Measurements from ENCODE around the gene ARHGAP44.

ARHGAP44 gene

DNA sequence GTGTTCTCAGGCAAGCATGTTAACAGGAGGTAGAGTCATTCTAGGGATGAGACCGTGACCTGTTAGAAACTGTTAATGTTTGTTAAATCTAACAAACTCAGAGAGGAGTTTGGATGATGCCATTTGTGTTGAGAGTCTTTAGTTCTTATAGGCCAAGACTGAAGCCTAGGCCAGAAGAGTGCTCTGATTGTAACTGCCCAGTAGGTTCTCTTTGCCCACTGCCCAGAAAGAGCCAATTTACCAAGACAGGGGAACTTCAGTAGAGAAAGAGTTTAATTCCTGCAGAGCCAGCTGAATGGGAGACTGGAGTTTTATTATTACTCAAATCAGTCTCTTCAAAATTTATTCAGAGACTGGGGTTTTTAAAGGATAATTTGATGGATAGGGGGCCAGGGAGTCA lies 42.5 kb downstream of the ARHGAP44 start:
- TF ChIP-seq, protein P1, sequence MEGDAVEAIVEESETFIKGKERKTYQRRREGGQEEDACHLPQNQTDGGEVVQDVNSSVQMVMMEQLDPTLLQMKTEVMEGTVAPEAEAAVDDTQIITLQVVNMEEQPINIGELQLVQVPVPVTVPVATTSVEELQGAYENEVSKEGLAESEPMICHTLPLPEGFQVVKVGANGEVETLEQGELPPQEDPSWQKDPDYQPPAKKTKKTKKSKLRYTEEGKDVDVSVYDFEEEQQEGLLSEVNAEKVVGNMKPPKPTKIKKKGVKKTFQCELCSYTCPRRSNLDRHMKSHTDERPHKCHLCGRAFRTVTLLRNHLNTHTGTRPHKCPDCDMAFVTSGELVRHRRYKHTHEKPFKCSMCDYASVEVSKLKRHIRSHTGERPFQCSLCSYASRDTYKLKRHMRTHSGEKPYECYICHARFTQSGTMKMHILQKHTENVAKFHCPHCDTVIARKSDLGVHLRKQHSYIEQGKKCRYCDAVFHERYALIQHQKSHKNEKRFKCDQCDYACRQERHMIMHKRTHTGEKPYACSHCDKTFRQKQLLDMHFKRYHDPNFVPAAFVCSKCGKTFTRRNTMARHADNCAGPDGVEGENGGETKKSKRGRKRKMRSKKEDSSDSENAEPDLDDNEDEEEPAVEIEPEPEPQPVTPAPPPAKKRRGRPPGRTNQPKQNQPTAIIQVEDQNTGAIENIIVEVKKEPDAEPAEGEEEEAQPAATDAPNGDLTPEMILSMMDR (IDR thresholded peaks at IDR 0.05; ENCODE audit: borderline replicate concordance, control extremely low read depth, extremely low read depth, insufficient read depth, missing control alignments) = no peak
- in situ Hi-C loops (cut with MboI; ENCODE audit: low sequenced_read_pairs, unreplicated experiment) = no loop called here
- DNase-seq (ENCODE audit: low spot score) = no peak

DNA sequence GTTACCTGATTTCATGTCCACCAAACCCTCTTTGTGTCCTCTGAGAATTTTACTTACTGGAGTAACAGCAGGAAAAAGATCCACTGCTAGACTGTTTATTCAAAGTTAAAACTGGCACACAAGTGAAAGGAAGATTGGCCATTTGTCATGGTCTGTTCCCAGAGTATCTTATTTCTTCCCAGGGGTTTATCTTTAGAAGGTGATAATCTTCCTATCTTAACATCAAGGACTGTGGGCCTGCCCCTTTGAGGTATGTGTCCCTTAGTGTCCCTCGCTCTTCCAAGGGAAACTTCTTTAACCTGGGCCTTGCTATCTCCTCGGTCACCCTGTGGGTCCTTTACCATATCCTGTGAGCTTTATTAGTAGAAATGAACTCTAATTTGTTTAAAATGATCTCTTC lies 49.7 kb downstream of the ARHGAP44 start:
- DNase-seq (ENCODE audit: low spot score) = no peak
- in situ Hi-C loops (cut with MboI; ENCODE audit: low sequenced_read_pairs, unreplicated experiment) = no loop called here
- TF ChIP-seq, protein P1 (IDR thresholded peaks at IDR 0.05; ENCODE audit: borderline replicate concordance, control extremely low read depth, extremely low read depth, insufficient read depth, missing control alignments) = no peak

DNA sequence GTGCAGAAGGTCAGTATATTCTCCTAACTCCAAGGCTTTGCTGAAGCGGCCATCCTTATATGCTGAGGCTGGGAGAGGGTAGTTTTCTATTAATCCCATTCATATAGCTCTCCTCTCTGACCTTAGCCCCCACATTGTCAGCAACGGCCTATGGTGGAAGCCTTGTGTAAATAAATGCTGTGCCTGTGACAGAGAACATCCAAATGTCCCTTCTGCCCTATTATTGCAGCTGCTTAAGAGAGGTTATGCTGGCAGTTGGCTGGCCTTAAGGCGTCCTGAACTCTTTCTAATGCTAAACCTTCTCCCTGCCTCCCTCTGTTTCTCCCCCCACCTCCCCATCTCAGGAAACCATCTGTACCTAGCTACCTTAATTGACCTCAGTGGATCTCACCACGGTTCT lies 53.6 kb downstream of the ARHGAP44 start:
- no peak for DNase-seq (ENCODE audit: low spot score)
- in situ Hi-C loops (cut with MboI; ENCODE audit: low sequenced_read_pairs, unreplicated experiment) = no loop called here
- TF ChIP-seq, protein P1 (IDR thresholded peaks at IDR 0.05; ENCODE audit: borderline replicate concordance, control extremely low read depth, extremely low read depth, insufficient read depth, missing control alignments) = no peak

DNA sequence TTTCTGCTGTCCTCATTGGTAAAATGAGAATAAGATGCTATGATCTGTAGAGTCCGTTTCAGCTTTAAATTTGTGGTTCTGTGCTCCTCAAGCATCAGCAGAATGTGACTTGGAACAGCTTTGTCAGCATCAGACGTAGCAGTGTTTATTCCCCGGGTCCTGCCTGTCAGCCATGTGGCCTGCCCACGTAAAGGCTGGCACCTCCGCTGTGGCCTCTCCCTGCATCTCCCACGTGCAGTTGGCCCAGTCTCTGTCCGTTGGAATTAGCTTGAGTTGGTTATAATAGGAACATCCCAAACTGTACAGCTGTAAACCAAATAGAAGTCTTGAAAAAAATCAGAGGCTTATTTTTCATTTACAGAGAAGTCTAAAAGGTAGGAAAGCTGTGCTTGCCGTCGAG lies 61.7 kb downstream of the ARHGAP44 start:
- TF ChIP-seq, protein P1 (IDR thresholded peaks at IDR 0.05; ENCODE audit: borderline replicate concordance, control extremely low read depth, extremely low read depth, insufficient read depth, missing control alignments) = no peak
- in situ Hi-C loops (cut with MboI; ENCODE audit: low sequenced_read_pairs, unreplicated experiment) = no loop called here

DNA sequence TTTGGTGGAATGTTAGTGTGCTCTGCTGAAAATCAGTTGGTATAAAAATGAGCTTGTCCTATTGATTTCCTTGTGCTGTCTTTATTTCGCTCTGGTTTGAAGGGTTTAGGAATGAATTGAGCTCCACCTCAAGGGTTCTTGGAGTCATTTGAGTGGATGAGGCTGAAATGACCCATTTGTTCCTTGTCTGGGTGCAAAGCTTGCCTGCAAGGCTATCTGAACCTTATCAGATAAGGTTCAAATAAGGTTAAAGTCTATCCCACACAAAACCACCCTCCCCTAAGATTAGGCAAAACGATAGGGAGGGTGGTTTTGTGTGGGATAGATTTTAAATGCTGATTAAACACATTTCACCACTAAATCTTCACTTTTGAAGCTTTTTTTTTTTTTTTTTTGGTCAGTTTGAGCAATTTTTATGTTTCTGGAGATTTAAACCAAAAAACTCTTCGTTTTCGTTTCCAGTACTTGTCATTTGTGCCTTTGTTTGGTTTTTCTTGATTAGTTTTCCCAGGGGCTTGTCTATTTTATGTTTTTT lies 62.7 kb downstream of the ARHGAP44 start:
- in situ Hi-C loops (cut with MboI; ENCODE audit: low sequenced_read_pairs, unreplicated experiment) = no loop called here
- TF ChIP-seq, protein P1 (IDR thresholded peaks at IDR 0.05; ENCODE audit: borderline replicate concordance, control extremely low read depth, extremely low read depth, insufficient read depth, missing control alignments) = no peak
- DNase-seq (ENCODE audit: low spot score) = no peak

More for the DNA sequence above, 61.7 kb downstream of the ARHGAP44 start:
- no peak for DNase-seq (ENCODE audit: low spot score)

DNA sequence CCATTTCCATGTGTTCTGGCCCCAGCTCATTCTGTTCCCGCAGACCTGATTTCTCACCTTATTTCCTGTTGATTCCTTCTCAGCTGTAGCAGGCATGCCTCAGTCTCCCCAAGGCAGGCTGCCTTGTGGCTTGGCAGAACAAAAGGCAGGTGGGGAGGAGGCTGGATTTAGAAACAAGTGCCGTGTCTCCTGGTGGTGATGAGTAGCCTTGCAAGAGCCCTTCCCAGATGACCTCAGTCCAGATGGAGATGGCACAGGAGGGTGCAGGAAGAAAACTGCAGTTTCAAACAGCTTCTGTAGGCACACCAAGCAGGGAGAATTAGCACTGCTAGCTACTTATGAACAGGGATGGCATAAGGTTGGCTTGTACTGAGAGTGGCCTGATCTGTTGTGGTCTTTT lies 64.6 kb downstream of the ARHGAP44 start:
- in situ Hi-C loops (cut with MboI; ENCODE audit: low sequenced_read_pairs, unreplicated experiment) = no loop called here
- TF ChIP-seq, protein P1 (IDR thresholded peaks at IDR 0.05; ENCODE audit: borderline replicate concordance, control extremely low read depth, extremely low read depth, insufficient read depth, missing control alignments) = no peak
- no peak for DNase-seq (ENCODE audit: low spot score)
